Spleen (tissue), 11 donors: ENCODE measurements around the gene SCUBE1. TPM values are rescaled to one million over a fixed set of nuclear protein-coding genes. Genes with fewer than 3 reads are reported as not detected.

Experiments used
- DNase-seq: peaks from one replicate; pipeline ENCODE4 v3.0.0-alpha.2; 2020
- H3K27ac ChIP-seq, 8 donors: fragments of 200-600 bp; sonication (generic) in 7 of 8; 1 replicate in 4 of 8; 2 replicates in 4 of 8; pipeline versions ENCODE4 v1.5.0 to v1.8.0; 2016 to 2021; ENCODE audit warnings: inconsistent platforms in 4 of 8, mild to moderate bottlenecking in 4 of 8, moderate library complexity in 1 of 8
- H3K27me3 ChIP-seq, 7 donors: fragments of 200-600 bp; sonication (generic) in 6 of 7; replicated peaks in 1 of 7; 1 replicate in 4 of 7; 2 replicates in 3 of 7; pipeline versions ENCODE4 v1.5.0 to v1.8.0; 2016 to 2021; ENCODE audit warnings: inconsistent platforms in 3 of 7, mild to moderate bottlenecking in 1 of 7
- H3K36me3 ChIP-seq, 6 donors: fragments of 200-600 bp; sonication (generic) in 5 of 6; 1 replicate in 4 of 6; 2 replicates in 2 of 6; pipeline versions ENCODE4 v1.5.0 to v1.8.0; 2016 to 2021; ENCODE audit warnings: inconsistent platforms in 2 of 6
- H3K4me1 ChIP-seq, 6 donors: fragments of 200-600 bp; sonication (generic) in 5 of 6; 1 replicate in 3 of 6; 2 replicates in 3 of 6; pipeline versions ENCODE4 v1.5.0 to v1.8.0; 2016 to 2021; ENCODE audit warnings: inconsistent platforms in 3 of 6
- H3K4me3 ChIP-seq, 8 donors: fragments of 200-600 bp; sonication (generic) in 7 of 8; 1 replicate in 4 of 8; 2 replicates in 4 of 8; pipeline versions ENCODE4 v1.5.0 to v1.8.0; 2016 to 2021; ENCODE audit warnings: inconsistent platforms in 4 of 8, mild to moderate bottlenecking in 4 of 8, moderate library complexity in 2 of 8
- H3K9me3 ChIP-seq, 8 donors: fragments of 200-600 bp; sonication (generic) in 7 of 8; 1 replicate in 4 of 8; 2 replicates in 4 of 8; pipeline versions ENCODE4 v1.5.0 to v1.8.0; 2016 to 2021; ENCODE audit warnings: inconsistent platforms in 4 of 8
- CTCF ChIP-seq, 11 experiments: fragments of 200-600 bp in 7 of 11; fragments of 450-650 bp in 4 of 11; sonication (generic) in 4 of 11; IDR thresholded peaks in 8 of 11; conservative IDR thresholded peaks in 3 of 11; 1 replicate in 7 of 11; 2 replicates in 4 of 11; pipeline versions ENCODE4 v1.4.0 to v1.8.0; 2016 to 2021; ENCODE audit warnings: antibody characterized with exemption in 11 of 11, inconsistent platforms in 4 of 11, mild to moderate bottlenecking in 1 of 11
- POLR2A ChIP-seq, 3 donors: fragments of 450-650 bp; IDR thresholded peaks; one replicate each; pipeline ENCODE4 v1.5.1; 2017; ENCODE audit warnings: antibody characterized with exemption in 3 of 3, mild to moderate bottlenecking in 1 of 3
- POLR2AphosphoS5 ChIP-seq, 3 donors: sonication (generic); formaldehyde crosslinking; IDR thresholded peaks; one replicate each; pipeline ENCODE4 v1.5.1; 2017; ENCODE audit warnings: antibody characterized with exemption in 3 of 3
- WGBS, 5 donors: extraction: QIAGEN DNeasy Blood & Tissue Kit in 3 of 5; methylation state at CpG; one replicate each; pipeline versions ENCODE4 v1.1.5 to v1.1.7; 2013 to 2018; 5-methylcytosine and 5-hydroxymethylcytosine counted together
- intact Hi-C: fragments of 100-400 bp; cut with DNase I; formaldehyde crosslinking; loops from one replicate; pipeline ENCODE4 v1.15.0; 2023; ENCODE audit warnings: low total_unique reads
- polyA plus RNA-seq, 3 donors: library from polyadenylated mRNA; stranded (reverse); fragments of 200-250 nt; gene quantifications; one replicate each; pipeline ENCODE4 v1.2.1, GENCODE V29; 2013
- total RNA-seq, 7 donors: library from RNA; depleted of rRNA in 3 of 7; stranded (reverse); fragments of >200 nt in 3 of 7; fragmentation: NEBNext Ultra II Directional in 4 of 7; extraction: Animal tissue kit (Norgen Biotek cat#: 25700) in 4 of 7; gene quantifications; one replicate each; pipeline versions ENCODE4 v1.1.0 to v1.2.1, GENCODE V29; 2016 to 2021
- donor health status: healthy with polysubstance abuse.
- donor health status: DM: no; HTN: no; CAD: no; lungs with moderate emphysema.
- donor health status: DM: no; HTN: no; CAD: no.
- donor health status: Bipolar disorder and iron deficiency.
- donor health status: healthy.
- donor health status: DM: no; HTN: no; CAD: no.
- donor health status: DM: yes; HTN: yes; CAD: no.

The SCUBE1 gene
- total and polyA plus RNA-seq, 10 donors = 0.46 to 43.5 (median 15.9) TPM

- intact Hi-C loops = no loop called here
- no peaks in the 10 kb centered on the region for H3K27me3 ChIP-seq
- no peak overlapping the region for H3K4me3 ChIP-seq
- peaks cover 0 to 62% (median 27%) of the 10 kb centered on the region in 6 donors for H3K4me1 ChIP-seq
- H3K36me3 ChIP-seq = peaks cover 0 to 72% (median 14%) of the 10 kb centered on the region in 6 donors
- TF ChIP-seq POLR2A (IDR thresholded peaks at IDR 0.05) (no peak), POLR2AphosphoS5 (IDR thresholded peaks at IDR 0.05) (peak in 1 of 3 donors; percentile 53), CTCF (IDR thresholded peaks at IDR 0.05 in 8 of 11, conservative IDR thresholded peaks at IDR 0.05 in 3 of 11) (no peak)
- no peak overlapping the region for H3K27ac ChIP-seq
- DNase-seq = no peak
- 90 to 97% (median 95%) methylated on average over 18 to 24 of the region's 24 CpGs for WGBS, 5 donors
- H3K9me3 ChIP-seq = no peaks in the 10 kb centered on the region
Observed at GRCh38 chr22:43162412-43163150, 180.6 kb downstream of the SCUBE1 start.

- peak overlapping the region in 1 of 8 donors; percentile 23 for H3K27ac ChIP-seq
- H3K27me3 ChIP-seq = no peaks in the 10 kb centered on the region
- no peaks in the 10 kb centered on the region for H3K9me3 ChIP-seq
- peaks cover 0 to 65% (median 8%) of the 10 kb centered on the region in 6 donors for H3K36me3 ChIP-seq
- intact Hi-C loops = no loop called here
- peaks cover 0 to 82% (median 37%) of the 10 kb centered on the region in 6 donors for H3K4me1 ChIP-seq
- no peak for DNase-seq
- TF ChIP-seq CTCF (IDR thresholded peaks at IDR 0.05 in 8 of 11, conservative IDR thresholded peaks at IDR 0.05 in 3 of 11) (no peak), POLR2AphosphoS5 (IDR thresholded peaks at IDR 0.05) (no peak), POLR2A (IDR thresholded peaks at IDR 0.05) (no peak)
- 85 to 96% (median 95%) methylated on average over 5 to 8 of the region's 8 CpGs for WGBS, 5 donors
- H3K4me3 ChIP-seq = no peak overlapping the region
Observed at GRCh38 chr22:43160497-43161126, 182.6 kb downstream of the SCUBE1 start.

- Histone ChIP-seq H3K4me1 (peaks cover 0 to 83% (median 41%) of the 10 kb centered on the region in 6 donors), H3K27me3 (no peaks in the 10 kb centered on the region), H3K27ac (peak overlapping the region in 1 of 8 donors; percentile 23), H3K36me3 (peaks cover 0 to 70% (median 8%) of the 10 kb centered on the region in 6 donors), H3K9me3 (no peaks in the 10 kb centered on the region), H3K4me3 (no peak overlapping the region)
- TF ChIP-seq POLR2A (IDR thresholded peaks at IDR 0.05) (no peak), POLR2AphosphoS5 (IDR thresholded peaks at IDR 0.05) (peak in 1 of 3 donors; percentile 37), CTCF (IDR thresholded peaks at IDR 0.05 in 8 of 11, conservative IDR thresholded peaks at IDR 0.05 in 3 of 11) (peak in 7 of 11 experiments; percentile 19 to 44 (median 26))
- 56 to 76% (median 67%) methylated on average over 11 to 18 of the region's 18 CpGs for WGBS, 5 donors
- intact Hi-C loops = no loop called here
- peak; percentile 59 for DNase-seq
Observed at GRCh38 chr22:43159484-43160178, 183.5 kb downstream of the SCUBE1 start.
